IMR-90 (cell line): ENCODE results near the gene SLC3A2. TPM values are rescaled to one million over a fixed set of nuclear protein-coding genes. Genes with fewer than 3 reads are reported as not detected.

Experiments used
- ATAC-seq: fragments of 200-7000 bp; cut with Tn5 transposase; 2 replicates; pipeline ENCODE4 v1.9.1; 2020; ENCODE audit warnings: low read depth, mild to moderate bottlenecking, moderate library complexity
- BruUV-seq: library from RNA; stranded (reverse); fragments of 400-500 nt; replicated peaks from 2 replicates; lab custom pipeline; 2021; lab: Mats Ljungman, UMichigan
- CTCF ChIA-PET: fragments of 300-600 bp; formaldehyde crosslinking; extraction: SDS; loops from one replicate; lab custom pipeline; 2021; ENCODE audit warnings: antibody characterized with exemption; lab: Yijun Ruan, JAX
- POLR2A ChIA-PET: fragments of 300-600 bp; sonication (Branson Sonifier 250); formaldehyde crosslinking; loops from one replicate; lab custom pipeline; 2022; ENCODE audit warnings: antibody characterized with exemption; ENCODE audit not compliant: unreplicated experiment; lab: Charles Lee
- DNase-seq: peaks from one replicate; pipeline ENCODE4 v3.0.0; 2013
- H2AFZ ChIP-seq: replicated peaks from 2 replicates; pipeline ENCODE3; 2013; ENCODE audit warnings: low read length, mild to moderate bottlenecking; ENCODE audit not compliant: poor library complexity
- H2AK5ac ChIP-seq: 2 replicates; pipeline ENCODE4 v1.6.1; 2013; ENCODE audit warnings: low read depth, low read length, inconsistent platforms
- H2AK9ac ChIP-seq: replicated peaks from 2 replicates; pipeline ENCODE3; 2013; ENCODE audit warnings: mild to moderate bottlenecking, low read depth, low read length, moderate library complexity; ENCODE audit not compliant: poor library complexity
- H2BK120ac ChIP-seq: 2 replicates; pipeline ENCODE4 v1.6.1; 2013; ENCODE audit warnings: low read depth, low read length, inconsistent platforms
- H2BK15ac ChIP-seq: 3 replicates; pipeline ENCODE4 v1.6.1; 2013; ENCODE audit warnings: low read depth, low read length, inconsistent platforms
- H2BK20ac ChIP-seq: 2 replicates; pipeline ENCODE4 v1.6.1; 2013; ENCODE audit warnings: low read depth, mild to moderate bottlenecking, inconsistent platforms, low read length, moderate library complexity
- H2BK5ac ChIP-seq: 2 replicates; pipeline ENCODE4 v1.6.1; 2013; ENCODE audit warnings: mild to moderate bottlenecking, low read depth, low read length, inconsistent platforms; ENCODE audit not compliant: poor library complexity, severe bottlenecking
- H3K14ac ChIP-seq: replicated peaks from 2 replicates; pipeline ENCODE4 v1.6.1; 2013; ENCODE audit warnings: low read depth, low read length, inconsistent platforms
- H3K18ac ChIP-seq: 2 replicates; pipeline ENCODE4 v1.6.1; 2013; ENCODE audit warnings: low read depth, low read length, control low read depth
- H3K23ac ChIP-seq: 2 replicates; pipeline ENCODE4 v1.6.1; 2013; ENCODE audit warnings: low read depth, low read length, inconsistent platforms
- H3K27ac ChIP-seq: 2 replicates; pipeline ENCODE4 v1.5.1; 2013; ENCODE audit warnings: mild to moderate bottlenecking, control low read depth, low read length; ENCODE audit not compliant: insufficient read depth
- H3K27me3 ChIP-seq: 2 replicates; pipeline ENCODE4 v1.6.1; 2013; ENCODE audit warnings: low read length; ENCODE audit not compliant: control insufficient read depth, insufficient read depth
- H3K36me3 ChIP-seq: 2 replicates; pipeline ENCODE4 v1.6.1; 2013; ENCODE audit warnings: low read length, mixed read lengths; ENCODE audit not compliant: control insufficient read depth, insufficient read depth
- H3K4ac ChIP-seq: 2 replicates; pipeline ENCODE4 v1.6.1; 2013; ENCODE audit warnings: low read depth, low read length, inconsistent platforms
- H3K4me1 ChIP-seq: 2 replicates; pipeline ENCODE4 v1.6.1; 2013; ENCODE audit warnings: low read length, mixed read lengths; ENCODE audit not compliant: control insufficient read depth, insufficient read depth
- H3K4me2 ChIP-seq: 2 replicates; pipeline ENCODE4 v1.6.1; 2013; ENCODE audit warnings: low read depth, mild to moderate bottlenecking, control low read depth, low read length, moderate library complexity
- H3K4me3 ChIP-seq: 2 replicates; pipeline ENCODE4 v1.5.1; 2013; ENCODE audit warnings: low read depth, mild to moderate bottlenecking, control low read depth, low read length, moderate library complexity; ENCODE audit not compliant: insufficient read depth
- H3K56ac ChIP-seq: 2 replicates; pipeline ENCODE4 v1.6.1; 2013; ENCODE audit warnings: low read length, inconsistent platforms; ENCODE audit not compliant: insufficient read depth; ENCODE audit errors: extremely low read depth
- H3K79me1 ChIP-seq, 2 experiments: 2 replicates each; pipeline ENCODE4 v1.6.1; 2013; ENCODE audit warnings: low read length in 2 of 2, inconsistent platforms in 1 of 2, low read depth in 1 of 2
- H3K9ac ChIP-seq: 2 replicates; pipeline ENCODE4 v1.6.1; 2013; ENCODE audit warnings: low read depth, low read length, control low read depth
- H3K9me1 ChIP-seq: 2 replicates; pipeline ENCODE4 v1.6.1; 2013; ENCODE audit warnings: low read length, inconsistent platforms; ENCODE audit not compliant: insufficient read depth
- H3K9me3 ChIP-seq: 2 replicates; pipeline ENCODE4 v1.6.1; 2013; ENCODE audit warnings: low read length; ENCODE audit not compliant: control insufficient read depth, insufficient read depth
- H4K20me1 ChIP-seq: 2 replicates; pipeline ENCODE4 v1.6.1; 2013; ENCODE audit warnings: low read length, inconsistent platforms; ENCODE audit not compliant: insufficient read depth
- H4K5ac ChIP-seq: 2 replicates; pipeline ENCODE4 v1.6.1; 2013; ENCODE audit warnings: mild to moderate bottlenecking, low read depth, low read length, control low read depth
- H4K8ac ChIP-seq, 2 experiments: 2 replicates each; pipeline ENCODE4 v1.6.1; 2013; ENCODE audit warnings: low read depth in 2 of 2, low read length in 2 of 2, control low read depth in 1 of 2, inconsistent platforms in 1 of 2
- H4K91ac ChIP-seq: 2 replicates; pipeline ENCODE4 v1.6.1; 2013; ENCODE audit warnings: low read depth, low read length, inconsistent platforms; ENCODE audit not compliant: insufficient read depth
- BHLHE40 ChIP-seq: fragments of 150-350 bp; IDR thresholded peaks from 2 replicates; pipeline ENCODE4 v1.6.1; 2016; ENCODE audit warnings: mild to moderate bottlenecking, low read depth, low read length
- CEBPB ChIP-seq: IDR thresholded peaks from 2 replicates; pipeline ENCODE4 v1.6.1; 2012; ENCODE audit warnings: low read depth, low read length, improper control_type of control experiment
- MAFK ChIP-seq: IDR thresholded peaks from 2 replicates; pipeline ENCODE4 v1.6.1; 2012; ENCODE audit warnings: low read depth, low read length, improper control_type of control experiment
- MAZ ChIP-seq: IDR thresholded peaks from 2 replicates; pipeline ENCODE4 v1.6.1; 2012; ENCODE audit warnings: low read depth, mild to moderate bottlenecking, low read length, improper control_type of control experiment, moderate library complexity, borderline replicate concordance
- POLR2A ChIP-seq: IDR thresholded peaks from 2 replicates; pipeline ENCODE4 v1.6.1; 2012; ENCODE audit warnings: mild to moderate bottlenecking, low read depth, low read length
- RAD21 ChIP-seq: IDR thresholded peaks from 2 replicates; pipeline ENCODE4 v1.6.1; 2012; ENCODE audit warnings: low read length, improper control_type of control experiment
- RCOR1 ChIP-seq: IDR thresholded peaks from 2 replicates; pipeline ENCODE4 v1.6.1; 2012; ENCODE audit warnings: mild to moderate bottlenecking, low read length, improper control_type of control experiment; ENCODE audit not compliant: insufficient replicate concordance
- WGBS, 2 experiments: methylation state at CpG; one replicate each; pipeline versions ENCODE4 v1.1.5 to v1.1.7; 2013; ENCODE audit warnings: missing lambda C conversion rate in 2 of 2; ENCODE audit not compliant: insufficient read length in 1 of 2; ENCODE audit errors: extremely low coverage in 2 of 2; 5-methylcytosine and 5-hydroxymethylcytosine counted together
- dilution Hi-C: fragments of 300-500 bp; cut with HindIII; formaldehyde crosslinking; loops from one replicate; pipeline ENCODE4 v1.14.3; 2018; ENCODE audit warnings: low sequenced_read_pairs; ENCODE audit not compliant: unreplicated experiment
- in situ Hi-C: fragments of 300-500 bp; cut with MboI; formaldehyde crosslinking; loops from 3 replicates; pipeline ENCODE4 v1.14.3; 2019; ENCODE audit warnings: low sequenced_read_pairs, inconsistent platforms, mixed read lengths
- intact Hi-C: fragments of 100-400 bp; cut with micrococcal nuclease; formaldehyde crosslinking; loops from 2 replicates; pipeline ENCODE4 v1.10.0; 2022
- polyA plus RNA-seq, 3 experiments: library from polyadenylated mRNA; depleted of rRNA; stranded (reverse); fragments of >200 nt; gene quantifications; 2 replicates each; pipeline ENCODE4 v1.2.3, GENCODE V29; 2012; ENCODE audit warnings: low replicate concordance in 1 of 3
- total RNA-seq: library from RNA; depleted of rRNA; stranded (reverse); fragments of >200 nt; gene quantifications from 2 replicates; pipeline ENCODE4 v1.2.3, GENCODE V29; 2012

The SLC3A2 gene
- total and polyA plus RNA-seq, 2 of the 4 experiments (the other 2 are of a cell fraction): 140 to 239 TPM

GRCh38 chr11:62889484-62890437 is 9.1 kb downstream of the SLC3A2 start:
- Histone ChIP-seq H2BK5ac (no peak overlapping the region), H3K23ac (no peak overlapping the region), H2AK9ac (no peak overlapping the region), H2BK20ac (no peak overlapping the region), H3K27me3 (no peaks in the 10 kb centered on the region; the same call in 1 of the 2 replicates), H4K5ac (no peak overlapping the region), H3K18ac (no peak overlapping the region), H3K79me1 (peaks cover 17 to 46% of the 10 kb centered on the region in 2 experiments; a peak in 3 of 4 replicates), H3K4me3 (no peak overlapping the region), H2BK120ac (no peak overlapping the region), H2BK15ac (no peak overlapping the region), H3K56ac (no peak overlapping the region), H3K4me1 (peaks cover 14% of the 10 kb centered on the region; the same call in 1 of the 2 replicates), H3K4ac (no peak overlapping the region), H4K91ac (no peak overlapping the region), H3K9me1 (peaks cover 18% of the 10 kb centered on the region; the same call in 1 of the 2 replicates), H4K20me1 (peaks cover 55% of the 10 kb centered on the region), H3K36me3 (peaks cover 49% of the 10 kb centered on the region), H3K4me2 (no peak overlapping the region), H4K8ac (no peak overlapping the region), H3K9me3 (no peaks in the 10 kb centered on the region), H3K9ac (no peak overlapping the region), H3K14ac (no peak overlapping the region), H2AFZ (peak overlapping the region; percentile 26), H3K27ac (no peak overlapping the region), H2AK5ac (0 out of 2 replicates have a peak overlapping the region, but pooled peaks have one; percentile 18)
- TF ChIP-seq MAZ: no peak
- TF ChIP-seq RCOR1: no peak
- peak; percentile 46; the same call in 1 of the 2 replicates for TF ChIP-seq POLR2A
- TF ChIP-seq BHLHE40: no peak
- no peak for TF ChIP-seq RAD21
- TF ChIP-seq MAFK: no peak
- no peak for TF ChIP-seq CEBPB
- whole genome bisulfite sequencing, 2 experiments: 42% methylated on average over 4 of the region's 11 CpGs; no CpG with 5 or more reads in 1 of the 2 experiments
- ChIA-PET POLR2A (interaction anchor here (0.6 to 1.4 kb wide), 3 partner anchors 8 to 507 kb away, joined by 3 to 8 read pairs (median 5); partner anchors contain the start of gene SLC3A2), CTCF (no interaction called here)
- peak; percentile 44 for ATAC-seq
- DNase-seq: peak; percentile 23
- intact Hi-C loops (no loop called here), dilution Hi-C loops (no loop called here), in situ Hi-C loops (loop anchor here (25.0 kb wide), 1 partner anchor 773 kb away; the partner anchor contains the start of gene ATL3)
- no TSS peak for BruUV-seq
